Peyer's patch (tissue), 4 donors: ENCODE data around the gene RPS2. TPM values are rescaled to one million over a fixed set of nuclear protein-coding genes. Genes with fewer than 3 reads are reported as not detected.

Experiments used
- DNase-seq, 3 donors: peaks; one replicate each; pipeline ENCODE4 v3.0.0-alpha.2; 2017 to 2019
- H3K27ac ChIP-seq, 4 donors: fragments of 200-600 bp; sonication (generic); one replicate each; pipeline ENCODE4 v1.5.1; 2016 to 2019
- H3K27me3 ChIP-seq, 2 donors: fragments of 200-600 bp; sonication (generic); one replicate each; pipeline ENCODE4 v1.5.1; 2019
- H3K36me3 ChIP-seq, 3 donors: fragments of 200-600 bp; sonication (generic); one replicate each; pipeline ENCODE4 v1.5.1; 2016 to 2019
- H3K4me1 ChIP-seq, 4 donors: fragments of 200-600 bp; sonication (generic); one replicate each; pipeline ENCODE4 v1.5.1; 2016 to 2019
- H3K4me3 ChIP-seq, 4 donors: fragments of 200-600 bp; sonication (generic); 1 replicate in 3 of 4; 2 replicates in 1 of 4; pipeline ENCODE4 v1.5.1; 2016 to 2019; ENCODE audit warnings: mild to moderate bottlenecking in 1 of 4
- H3K9me3 ChIP-seq, 4 donors: fragments of 200-600 bp; sonication (generic); one replicate each; pipeline ENCODE4 v1.5.1; 2016 to 2019; ENCODE audit warnings: mild to moderate bottlenecking in 1 of 4
- POLR2A ChIP-seq, 2 donors: fragments of 450-650 bp; IDR thresholded peaks; one replicate each; pipeline ENCODE4 v1.5.1; 2017; ENCODE audit warnings: antibody characterized with exemption in 2 of 2, mild to moderate bottlenecking in 2 of 2, moderate library complexity in 2 of 2
- total RNA-seq, 4 donors: library from RNA; depleted of rRNA; stranded (reverse); fragments of >200 nt; gene quantifications; one replicate each; pipeline ENCODE4 v1.1.0, GENCODE V29; 2016
- TF ChIP-seq, protein P1 (sequence below), 6 experiments: fragments of 450-650 bp in 4 of 6; fragments of 200-600 bp in 2 of 6; sonication (generic) in 1 of 6; IDR thresholded peaks; one replicate each; pipeline ENCODE4 v1.5.1; 2017 to 2019; ENCODE audit warnings: antibody characterized with exemption in 6 of 6, mild to moderate bottlenecking in 3 of 6, moderate library complexity in 1 of 6

The RPS2 gene
- total RNA-seq, 4 donors from 2014 or later = 736 to 1,881 (median 1,543) TPM

DNA sequence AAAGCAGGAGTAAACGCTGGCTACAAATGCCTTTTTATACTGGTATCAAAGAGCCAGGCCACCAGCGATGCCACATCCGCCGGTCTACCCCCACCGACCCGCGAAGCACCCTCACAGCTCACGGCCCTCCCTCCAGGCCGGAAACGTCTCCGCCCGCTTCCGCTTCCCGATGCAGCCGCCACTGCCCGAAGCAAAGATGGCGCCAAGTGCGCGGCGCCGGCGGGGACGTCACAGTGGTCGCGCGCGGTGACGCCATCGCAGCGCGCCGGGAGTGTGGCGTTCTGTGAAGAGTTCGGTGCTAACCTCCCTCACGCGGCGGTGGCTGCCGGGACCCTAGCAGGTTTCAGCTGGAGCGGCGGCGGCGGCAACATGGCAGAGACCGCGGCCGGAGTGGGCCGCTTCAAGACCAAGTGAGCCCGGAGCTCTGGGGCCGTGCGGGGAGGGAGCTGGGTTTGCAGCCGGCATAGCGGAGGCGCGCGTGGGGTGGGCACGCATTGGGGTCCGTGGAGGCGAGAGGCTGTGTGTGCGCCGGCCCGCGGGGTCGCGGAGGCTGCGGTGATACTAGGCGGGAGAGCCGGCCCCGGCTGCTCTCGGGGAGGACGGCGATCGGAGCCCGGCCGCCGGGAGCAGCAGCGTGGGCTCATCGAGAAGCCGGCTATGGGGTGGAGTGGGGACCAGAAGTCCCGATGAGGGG, 7.3 kb upstream of the RPS2 start, which contains the start of gene TBL3:
TSS of gene TBL3 (plus strand) at position 258 of the 694 bp plus-strand sequence. CDS start at position 370, 112 bp downstream.
- peak within 1 kb of the TSS; percentile 82 to 100 (median 95) for H3K4me3 ChIP-seq
- no peaks in the 10 kb centered on the region for H3K27me3 ChIP-seq
- peaks cover 3 to 25% (median 15%) of the 10 kb centered on the region in 4 donors for H3K4me1 ChIP-seq
- peaks cover 0 to 31% (median 0%) of the 10 kb centered on the region in 3 donors for H3K36me3 ChIP-seq
- TF ChIP-seq, protein P1, sequence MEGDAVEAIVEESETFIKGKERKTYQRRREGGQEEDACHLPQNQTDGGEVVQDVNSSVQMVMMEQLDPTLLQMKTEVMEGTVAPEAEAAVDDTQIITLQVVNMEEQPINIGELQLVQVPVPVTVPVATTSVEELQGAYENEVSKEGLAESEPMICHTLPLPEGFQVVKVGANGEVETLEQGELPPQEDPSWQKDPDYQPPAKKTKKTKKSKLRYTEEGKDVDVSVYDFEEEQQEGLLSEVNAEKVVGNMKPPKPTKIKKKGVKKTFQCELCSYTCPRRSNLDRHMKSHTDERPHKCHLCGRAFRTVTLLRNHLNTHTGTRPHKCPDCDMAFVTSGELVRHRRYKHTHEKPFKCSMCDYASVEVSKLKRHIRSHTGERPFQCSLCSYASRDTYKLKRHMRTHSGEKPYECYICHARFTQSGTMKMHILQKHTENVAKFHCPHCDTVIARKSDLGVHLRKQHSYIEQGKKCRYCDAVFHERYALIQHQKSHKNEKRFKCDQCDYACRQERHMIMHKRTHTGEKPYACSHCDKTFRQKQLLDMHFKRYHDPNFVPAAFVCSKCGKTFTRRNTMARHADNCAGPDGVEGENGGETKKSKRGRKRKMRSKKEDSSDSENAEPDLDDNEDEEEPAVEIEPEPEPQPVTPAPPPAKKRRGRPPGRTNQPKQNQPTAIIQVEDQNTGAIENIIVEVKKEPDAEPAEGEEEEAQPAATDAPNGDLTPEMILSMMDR (IDR thresholded peaks at IDR 0.05) = peak in 2 of 6 experiments; percentile 22 to 31
- peak; percentile 94 for TF ChIP-seq POLR2A (IDR thresholded peaks at IDR 0.05)
- peak; percentile 93 to 97 (median 96) for DNase-seq
- peak within 1 kb of the TSS; percentile 90 to 96 (median 92) for H3K27ac ChIP-seq
- H3K9me3 ChIP-seq = no peaks in the 10 kb centered on the region

DNA sequence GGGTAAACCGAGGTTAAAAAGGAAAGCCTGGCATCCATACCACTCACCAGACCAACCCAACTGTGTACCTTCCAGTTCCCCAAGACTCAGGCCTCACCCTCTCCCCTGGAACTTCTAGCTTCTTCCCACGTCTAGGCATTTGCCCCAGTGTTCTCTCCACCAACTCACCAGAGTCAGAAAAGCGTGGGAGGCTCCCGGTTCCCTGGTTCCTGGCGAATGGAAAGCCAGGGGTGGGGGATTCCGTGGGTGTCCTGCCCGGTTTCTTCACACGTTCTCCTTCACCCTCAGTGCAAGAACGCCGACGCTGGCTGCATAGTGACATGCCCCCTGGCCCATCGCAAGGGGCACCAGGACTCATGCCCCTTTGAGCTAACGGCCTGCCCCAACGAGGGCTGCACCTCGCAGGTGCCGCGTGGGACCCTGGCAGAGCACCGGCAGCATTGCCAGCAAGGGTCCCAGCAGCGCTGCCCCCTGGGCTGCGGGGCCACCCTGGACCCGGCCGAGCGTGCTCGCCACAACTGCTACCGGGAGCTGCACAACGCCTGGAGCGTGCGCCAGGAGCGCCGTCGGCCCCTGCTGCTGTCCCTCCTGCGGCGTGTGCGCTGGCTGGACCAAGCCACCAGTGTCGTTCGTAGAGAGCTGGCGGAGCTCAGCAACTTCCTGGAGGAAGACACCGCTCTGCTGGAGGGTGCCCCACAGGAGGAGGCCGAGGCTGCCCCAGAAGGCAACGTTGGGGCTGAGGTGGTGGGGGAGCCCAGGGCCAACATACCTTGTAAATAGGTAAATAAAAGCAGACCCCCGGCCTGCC, 3.7 kb upstream of the RPS2 start:
- no peak for DNase-seq
- TF ChIP-seq POLR2A (IDR thresholded peaks at IDR 0.05) = no peak
- TF ChIP-seq, protein P1 (IDR thresholded peaks at IDR 0.05) = no peak
- Histone ChIP-seq H3K4me1 (peaks cover 6 to 30% (median 20%) of the 10 kb centered on the region in 4 donors), H3K27me3 (no peaks in the 10 kb centered on the region), H3K4me3 (no peak overlapping the region), H3K9me3 (no peaks in the 10 kb centered on the region), H3K36me3 (no peaks in the 10 kb centered on the region), H3K27ac (no peak overlapping the region)

DNA sequence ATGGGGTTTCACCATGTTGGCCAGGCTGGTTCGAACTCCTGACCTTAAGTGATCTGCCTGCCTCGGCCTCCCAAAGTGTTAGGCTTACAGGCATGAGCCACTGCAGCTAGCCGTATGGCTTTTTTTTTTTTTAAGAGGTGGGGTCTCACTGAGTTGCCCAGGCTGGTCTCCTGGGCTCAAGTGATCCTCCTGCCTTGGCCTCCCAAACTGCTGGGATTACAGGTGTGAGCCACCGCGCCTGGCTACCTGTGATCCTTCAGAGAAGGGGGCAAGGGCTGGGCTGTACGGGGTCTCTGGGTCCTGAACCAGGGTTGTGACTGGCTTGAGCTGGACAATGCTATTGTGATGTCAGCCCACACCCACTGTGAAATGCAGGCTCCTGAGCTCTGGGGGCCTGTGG, 1.8 kb upstream of the RPS2 start, which contains the start of gene RNF151:
TSS of gene RNF151 (plus strand) at position 397 of the 400 bp plus-strand sequence. CDS start 26 bp downstream, outside the sequence.
- Histone ChIP-seq H3K36me3 (peaks cover 0 to 18% (median 0%) of the 10 kb centered on the region in 3 donors), H3K27me3 (no peaks in the 10 kb centered on the region), H3K9me3 (no peaks in the 10 kb centered on the region), H3K4me1 (peaks cover 3 to 29% (median 13%) of the 10 kb centered on the region in 4 donors), H3K4me3 (peak within 1 kb of the TSS; percentile 78 to 96 (median 92)), H3K27ac (peak within 1 kb of the TSS; percentile 95 to 100 (median 96))
- DNase-seq = no peak
- TF ChIP-seq POLR2A (IDR thresholded peaks at IDR 0.05) = no peak
- TF ChIP-seq, protein P1 (IDR thresholded peaks at IDR 0.05) = no peak

DNA sequence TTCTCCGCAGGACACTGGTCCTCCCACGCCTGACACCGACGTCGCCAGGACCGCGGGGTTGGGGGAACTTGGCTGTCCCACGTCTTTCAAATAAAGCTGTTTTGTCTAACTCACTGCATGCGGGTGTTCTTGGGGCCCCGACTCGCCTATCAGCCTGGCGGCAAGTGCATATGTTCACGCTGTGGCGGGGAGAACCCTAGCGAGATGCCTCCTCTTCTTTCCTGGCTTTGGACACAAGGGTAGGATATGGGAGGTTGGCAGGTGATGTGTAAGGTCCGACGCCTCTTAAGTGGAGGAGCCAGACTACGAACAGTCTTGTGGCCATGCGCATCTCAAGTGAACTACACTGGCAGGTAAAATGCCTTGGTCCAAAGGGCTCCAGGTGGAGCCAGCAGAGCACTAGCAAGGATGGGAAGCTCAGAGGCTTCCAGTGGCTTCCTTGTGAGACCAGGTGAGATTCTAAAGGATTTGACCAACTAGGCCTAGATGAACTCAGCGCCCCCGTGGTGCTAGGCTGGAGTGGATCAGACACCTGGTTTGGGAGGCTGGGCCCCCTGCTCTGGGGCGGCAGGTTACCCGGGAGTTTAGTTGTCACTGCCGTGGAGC, 873 bp upstream of the RPS2 start:
- peaks cover 3 to 29% (median 19%) of the 10 kb centered on the region in 4 donors for H3K4me1 ChIP-seq
- no peak for DNase-seq

More for the DNA sequence above, 873 bp upstream of the RPS2 start:
- H3K36me3 ChIP-seq = peaks cover 0 to 25% (median 0%) of the 10 kb centered on the region in 3 donors
- peak overlapping the region; percentile 78 to 96 (median 92) for H3K4me3 ChIP-seq
- peak overlapping the region; percentile 95 to 100 (median 96) for H3K27ac ChIP-seq
- H3K9me3 ChIP-seq = no peaks in the 10 kb centered on the region
- TF ChIP-seq POLR2A (IDR thresholded peaks at IDR 0.05) = peak in 1 of 2 donors; percentile 49
- TF ChIP-seq, protein P1 (IDR thresholded peaks at IDR 0.05) = no peak
- H3K27me3 ChIP-seq = no peaks in the 10 kb centered on the region
